SW 1271 (cell line): ENCODE data around the gene ITPR3.

Experiments used
- DNase-seq, 2 experiments: peaks; one replicate each; lab custom pipeline; 2025; lab: John Stamatoyannopoulos, UW

Gene ITPR3

DNA sequence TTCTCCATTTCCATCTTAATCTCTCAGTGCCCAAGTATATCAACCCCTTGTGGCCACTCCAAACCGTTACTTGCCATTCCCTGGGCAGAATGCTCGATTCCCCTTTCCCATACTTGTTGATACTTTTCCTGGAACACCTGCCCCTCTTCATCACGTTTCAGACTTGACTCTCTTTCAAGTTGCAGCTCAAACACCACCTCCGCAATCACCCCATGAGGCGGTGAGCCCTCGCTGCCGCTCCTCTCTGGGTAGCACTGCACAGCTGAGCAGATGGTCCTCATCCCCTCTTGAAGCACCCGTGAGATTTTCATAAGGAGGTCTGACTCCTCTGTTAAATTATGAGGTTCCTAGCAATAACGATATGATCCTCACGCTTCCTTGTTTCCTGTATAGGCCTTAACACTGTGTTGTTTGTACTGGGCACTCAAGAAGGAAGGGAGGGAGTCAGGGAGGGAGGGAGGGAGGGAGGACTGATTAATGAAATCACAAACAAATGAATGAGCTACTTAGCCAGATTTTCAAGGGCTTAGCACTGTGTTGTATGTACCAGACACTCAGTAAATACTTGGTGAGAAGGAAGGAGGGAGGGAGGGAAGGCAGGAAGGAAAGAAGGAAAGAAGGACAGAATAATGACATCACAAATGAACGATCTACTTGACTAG is 98.3 kb downstream of the ITPR3 start:
- no peak for DNase-seq

DNA sequence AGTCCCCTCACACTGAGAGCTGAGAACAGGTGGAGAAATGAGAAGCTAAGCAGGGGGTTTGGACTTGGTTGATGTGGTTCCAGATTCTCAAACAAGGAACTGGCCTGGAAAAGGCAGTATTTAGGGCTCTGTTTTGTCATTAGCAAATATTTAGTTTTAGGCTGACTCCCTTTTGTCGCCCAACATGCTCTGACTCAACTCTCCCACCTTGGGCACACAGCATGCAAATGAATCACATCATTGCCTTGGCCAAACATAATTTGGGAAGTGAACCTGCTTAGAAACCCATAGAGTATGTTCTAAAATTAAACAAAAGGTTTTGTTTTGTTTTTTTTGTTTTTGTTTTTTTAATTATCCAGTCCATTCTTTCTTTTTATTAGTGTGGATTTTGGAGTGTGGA is 99.9 kb downstream of the ITPR3 start:
- DNase-seq: no peak

DNA sequence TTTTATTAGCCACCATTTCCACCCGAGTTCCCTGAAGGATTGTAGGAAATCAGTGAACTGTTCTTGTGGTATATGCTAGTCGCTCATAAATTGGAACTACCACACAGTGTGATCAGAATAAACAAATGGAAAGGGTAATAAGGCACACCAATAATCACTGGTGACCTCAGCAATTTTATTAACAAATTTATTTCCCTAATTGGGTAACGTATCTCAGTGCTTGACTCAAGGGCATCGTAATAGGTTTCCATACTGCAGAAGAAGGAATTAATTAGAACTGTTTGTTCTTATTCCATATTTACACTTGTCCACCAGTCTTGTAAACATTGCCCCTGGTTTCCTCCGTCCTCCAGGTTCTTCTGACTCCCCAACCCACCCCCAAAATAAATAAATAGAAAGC is 100.4 kb downstream of the ITPR3 start:
- DNase-seq: no peak

DNA sequence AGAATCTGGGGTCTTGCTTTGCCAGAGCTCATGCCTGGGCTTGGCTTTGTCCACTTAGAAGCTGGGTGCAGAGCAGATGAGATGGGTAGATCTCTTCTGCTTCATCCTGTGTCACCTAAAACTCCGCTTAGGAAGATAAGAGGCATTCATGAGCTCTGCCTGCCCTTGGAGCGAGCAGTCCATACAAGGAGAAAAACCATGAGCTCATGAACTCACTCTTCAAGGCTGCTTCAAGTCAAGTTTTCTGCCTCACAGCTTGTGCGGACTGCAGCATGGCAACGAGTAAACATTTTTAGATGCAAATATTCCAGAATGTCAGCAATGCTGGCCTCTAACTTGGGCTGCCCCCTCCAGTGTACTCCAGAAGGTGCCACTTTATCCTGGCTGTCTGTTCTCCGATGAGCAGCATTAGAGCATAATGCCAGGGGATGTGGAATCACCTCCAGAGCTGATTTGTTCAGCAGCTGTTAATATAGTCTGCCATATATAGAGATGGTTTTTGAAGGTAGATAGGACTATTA is 101.0 kb downstream of the ITPR3 start:
- DNase-seq: no peak

DNA sequence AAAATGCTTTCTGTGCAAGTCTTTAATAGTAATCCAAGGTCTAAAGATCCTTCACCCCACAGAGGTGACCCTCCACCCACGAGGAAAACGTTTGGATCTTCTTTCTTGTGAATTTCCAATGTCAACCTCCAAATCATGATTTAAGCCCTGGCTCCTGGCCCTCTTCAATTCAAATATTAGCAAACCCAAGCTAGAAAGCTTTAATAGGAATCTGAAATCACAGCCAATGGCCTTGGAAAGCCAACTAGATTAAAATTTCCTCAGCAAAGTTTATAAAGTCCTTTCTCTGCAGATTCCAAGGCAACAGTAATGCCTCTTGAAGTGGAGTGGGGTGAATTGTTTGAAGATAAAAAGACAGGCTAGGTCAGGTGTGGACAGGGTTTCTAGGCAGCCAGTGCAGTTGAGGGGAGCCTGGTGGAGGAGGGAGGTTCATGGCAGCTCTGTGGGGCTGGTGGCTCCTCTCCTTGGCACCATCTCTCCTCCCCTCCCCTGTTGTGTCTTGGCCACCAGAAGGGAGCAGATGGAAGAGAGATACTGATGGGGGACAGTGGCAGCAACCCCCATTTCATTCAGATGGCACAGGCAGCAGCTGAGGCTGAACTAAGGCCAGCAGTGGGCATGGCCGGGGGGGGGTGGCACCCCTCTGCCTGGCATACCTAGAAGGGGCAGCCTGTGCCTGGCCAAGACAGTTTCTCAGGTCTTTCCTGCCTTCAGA is 102.4 kb downstream of the ITPR3 start:
- DNase-seq: no peak

DNA sequence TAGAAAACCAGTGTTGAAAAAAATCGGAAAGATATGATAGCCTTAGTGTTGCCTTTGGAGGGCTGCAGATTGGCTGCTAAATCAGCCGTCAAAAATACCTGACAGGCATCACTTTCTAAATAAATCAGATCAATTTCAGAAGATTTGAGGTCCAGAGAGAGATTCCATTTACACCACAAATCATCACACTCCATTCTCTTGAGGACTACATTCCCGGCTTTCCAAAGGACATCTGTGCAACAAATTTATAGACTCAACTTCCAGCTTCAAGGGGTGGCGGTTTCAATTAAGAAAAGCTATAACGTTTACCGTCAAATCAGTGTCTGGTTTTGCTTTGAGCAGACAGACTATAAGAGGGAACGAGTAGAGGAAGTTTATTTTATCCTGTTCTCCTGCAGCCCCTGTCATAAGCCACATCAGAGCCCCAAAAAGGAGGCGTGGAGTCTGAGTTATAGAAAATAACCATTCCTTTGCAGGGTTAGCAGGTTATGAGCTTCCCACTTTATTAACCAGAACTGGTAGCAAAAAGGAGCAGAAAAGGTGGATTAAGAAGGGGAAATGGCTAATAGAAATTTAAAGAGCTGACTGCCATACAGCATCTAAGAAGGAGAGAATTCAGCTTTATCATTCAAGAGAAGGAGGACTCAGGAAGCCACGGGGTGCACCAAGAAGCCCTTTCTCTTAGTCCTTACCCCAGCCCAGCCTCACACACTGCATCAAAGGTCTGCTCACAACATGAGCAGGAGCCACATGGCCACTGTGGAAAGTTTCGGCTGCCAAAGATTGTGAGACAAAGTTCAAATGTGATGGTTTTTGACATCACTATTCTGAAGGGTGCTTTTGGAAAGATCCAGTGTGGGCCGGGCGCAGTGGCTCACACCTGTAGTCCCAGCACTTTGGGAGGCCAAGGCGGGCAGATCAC is 103.2 kb downstream of the ITPR3 start:
- DNase-seq: no peak

DNA sequence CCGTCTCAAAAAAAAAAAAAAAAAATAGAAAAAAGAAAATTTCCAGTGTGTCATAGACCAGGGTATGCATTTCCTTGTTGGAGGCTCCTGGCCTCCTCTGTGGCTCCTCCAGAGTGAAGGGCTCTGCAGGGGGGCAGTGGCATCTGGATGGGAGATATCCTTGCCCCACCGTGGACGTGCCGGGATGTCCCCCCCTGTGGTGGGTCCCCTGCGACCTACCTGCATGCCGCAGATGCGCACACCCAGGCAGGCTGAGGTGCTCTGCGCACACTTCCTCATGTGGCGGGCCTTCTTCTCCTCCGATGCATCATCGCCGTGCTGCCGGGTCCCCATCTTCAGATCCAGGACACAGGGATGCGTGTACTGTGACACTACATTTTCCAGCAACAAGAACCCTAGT is 104.1 kb downstream of the ITPR3 start:
- no peak for DNase-seq

DNA sequence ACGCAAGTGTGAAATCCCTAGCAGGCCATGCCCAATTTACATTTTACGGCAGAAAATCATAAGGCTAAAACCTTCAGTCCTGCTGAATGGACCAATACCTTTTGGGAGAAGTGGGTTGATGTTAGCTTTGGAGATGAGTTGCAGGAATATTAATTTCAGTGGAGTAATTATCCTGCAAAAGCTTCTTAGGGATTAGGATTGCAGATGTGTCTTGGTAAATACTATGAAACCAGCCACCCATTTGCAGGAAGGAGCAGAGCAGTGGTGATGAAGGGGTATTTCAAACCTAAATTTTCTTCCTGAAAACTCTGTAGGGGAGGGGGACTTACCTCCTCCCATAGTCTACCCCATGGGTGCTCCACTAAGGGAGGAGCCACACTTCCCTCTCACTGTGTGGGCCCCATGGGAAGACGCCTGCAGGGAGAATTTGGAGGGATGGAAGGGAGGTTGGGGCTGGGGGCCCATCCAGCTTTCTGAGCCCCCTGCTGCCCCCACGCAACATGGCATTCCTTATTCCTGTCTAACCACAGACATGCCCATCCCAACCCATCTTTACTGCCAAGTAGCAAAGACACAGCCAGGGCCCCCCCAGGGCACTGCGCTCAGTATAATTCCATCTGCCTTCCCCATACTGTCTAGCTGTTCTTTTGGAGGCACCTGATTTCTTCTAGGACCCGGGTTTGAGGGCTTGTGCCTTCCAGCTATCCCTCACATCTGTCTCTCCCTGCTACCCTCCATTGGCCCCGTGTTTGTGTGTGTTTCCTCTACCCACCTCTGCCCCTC is 105.0 kb downstream of the ITPR3 start:
- no peak for DNase-seq

DNA sequence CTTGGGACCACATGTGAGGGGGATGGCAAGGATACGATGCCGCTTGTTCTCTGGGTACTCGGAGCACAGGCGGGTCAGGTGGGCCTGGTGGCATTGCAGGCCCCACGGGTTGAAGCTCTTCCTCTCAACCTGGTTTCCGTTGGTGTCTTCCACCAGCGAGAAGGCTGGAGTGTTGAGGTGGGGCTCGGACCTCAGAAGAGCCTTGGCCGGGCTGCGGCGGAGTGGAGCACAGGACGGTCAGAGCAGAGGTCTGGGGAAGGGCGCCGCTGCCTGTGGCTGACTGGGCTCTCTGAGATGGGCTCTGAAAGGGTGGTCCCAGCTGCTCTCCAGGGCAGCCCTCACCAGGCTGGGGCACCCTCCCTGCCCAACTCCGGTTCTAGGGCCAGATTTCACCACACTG is 105.6 kb downstream of the ITPR3 start:
- DNase-seq: no peak

DNA sequence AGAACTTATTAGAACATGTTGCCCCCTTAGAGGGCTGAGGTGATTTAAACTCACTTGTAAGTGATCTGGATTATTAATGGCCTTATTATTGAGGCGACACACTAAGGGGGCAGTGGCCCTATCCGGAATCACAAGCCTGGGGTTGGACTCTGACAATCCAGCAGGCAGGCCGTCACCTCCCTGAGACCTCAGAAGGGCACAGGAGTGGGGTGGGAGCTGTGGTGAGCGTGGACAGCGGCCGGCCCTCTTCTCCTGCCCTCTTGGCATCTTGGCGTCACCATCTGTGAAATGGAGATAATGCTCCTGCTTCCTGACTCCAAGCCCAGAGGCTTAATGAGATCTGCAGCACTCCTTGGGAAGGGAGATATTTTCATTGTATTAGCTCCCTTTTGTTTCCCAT is 106.0 kb downstream of the ITPR3 start:
- DNase-seq: no peak

DNA sequence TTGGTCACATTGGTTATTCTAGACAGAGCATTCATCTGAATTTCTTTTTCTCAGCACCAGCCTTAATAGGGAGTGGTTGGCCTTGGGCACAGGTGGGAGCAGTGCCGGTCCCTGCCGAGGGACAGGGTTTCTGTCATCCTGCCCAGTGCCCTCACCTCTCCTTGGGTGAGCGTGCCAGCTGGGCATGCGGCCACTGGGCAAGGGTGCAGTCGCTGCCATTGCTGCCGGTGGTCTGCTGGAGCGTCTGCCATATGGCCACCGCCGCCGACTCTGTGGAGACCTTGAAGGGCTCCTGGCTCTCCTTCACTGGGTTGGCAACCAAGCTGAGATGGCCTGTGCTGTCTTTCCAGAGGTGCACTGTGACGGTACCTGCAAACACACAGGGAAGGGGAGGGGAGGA is 106.8 kb downstream of the ITPR3 start:
- no peak for DNase-seq

DNA sequence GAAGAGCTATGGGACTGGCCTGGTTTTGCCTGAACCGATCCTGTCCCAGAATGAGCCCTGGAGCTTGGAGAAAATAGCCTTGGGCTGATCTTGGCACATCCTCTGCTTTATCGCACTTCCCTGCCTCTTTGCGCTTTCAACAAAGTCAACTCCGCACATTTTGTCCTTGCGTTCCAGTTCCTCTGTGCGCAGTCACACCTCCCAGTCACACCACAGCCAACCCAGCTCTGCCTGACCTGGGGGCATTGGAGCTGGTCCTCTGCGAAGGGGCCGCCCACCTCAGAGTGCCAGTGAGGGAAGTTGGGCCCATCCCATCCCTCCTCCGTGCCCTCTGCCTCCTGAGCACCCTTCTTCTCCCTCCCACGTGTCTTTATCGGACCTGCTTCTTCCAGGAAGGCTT is 107.3 kb downstream of the ITPR3 start:
- no peak for DNase-seq

DNA sequence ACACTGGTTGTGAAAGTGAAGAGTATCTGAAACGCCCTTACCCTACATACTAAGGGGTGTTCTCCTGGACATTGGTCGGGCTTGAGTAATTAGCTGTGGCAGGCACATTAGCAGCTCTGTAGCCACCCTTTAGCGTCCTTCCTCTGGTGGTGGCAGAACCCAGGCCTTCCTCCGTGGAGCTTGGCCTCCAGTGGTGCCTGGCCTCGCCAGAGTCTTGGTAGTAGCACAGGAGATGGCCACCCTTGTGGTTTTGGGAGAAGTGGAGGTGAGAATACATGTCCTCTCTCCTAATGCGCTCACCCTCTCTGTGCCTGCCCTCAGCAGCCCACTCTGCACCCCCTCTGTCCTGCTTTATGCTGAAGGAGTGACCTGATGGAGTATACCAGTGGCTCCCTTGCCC is 107.9 kb downstream of the ITPR3 start:
- DNase-seq: no peak

DNA sequence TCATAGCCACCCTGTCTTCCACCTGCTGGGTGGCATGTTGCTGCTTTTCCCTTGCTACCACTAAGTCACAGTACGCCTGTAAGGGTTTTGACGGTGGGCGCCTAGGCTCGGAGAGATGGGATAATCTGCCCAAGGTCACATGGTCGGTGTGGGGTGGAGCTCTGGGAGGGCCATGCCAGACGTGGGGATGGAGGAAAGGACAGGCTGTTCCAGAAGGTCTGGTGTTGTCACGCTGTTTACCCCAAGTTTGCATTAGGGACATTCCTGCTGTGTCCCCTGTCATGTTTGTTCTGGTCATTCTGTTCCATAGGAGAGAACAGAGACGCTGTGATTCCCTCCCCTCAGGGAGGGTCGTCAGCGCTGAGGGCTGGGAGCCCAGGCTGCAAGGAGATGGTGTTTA is 109.5 kb downstream of the ITPR3 start:
- DNase-seq: no peak

DNA sequence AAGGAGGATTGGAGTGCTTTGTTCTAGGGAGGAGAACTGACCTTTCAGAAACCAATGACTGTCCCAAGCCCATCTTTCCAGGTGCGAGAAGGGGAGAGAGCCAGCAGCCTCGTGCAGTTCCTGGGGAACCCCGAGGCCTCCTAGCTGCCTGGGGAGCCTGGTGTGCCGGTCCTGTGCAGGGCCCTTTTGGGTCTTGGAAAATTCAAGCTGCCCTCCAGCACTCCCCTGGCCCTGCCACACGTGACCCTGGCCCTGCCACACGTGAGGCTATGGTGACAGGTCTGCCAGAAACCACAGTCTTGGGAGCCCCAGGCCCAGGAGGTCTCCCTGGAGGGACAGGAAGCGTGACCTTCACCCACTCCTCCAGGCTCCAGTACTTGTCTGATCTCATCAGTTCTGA is 109.9 kb downstream of the ITPR3 start:
- DNase-seq: no peak

DNA sequence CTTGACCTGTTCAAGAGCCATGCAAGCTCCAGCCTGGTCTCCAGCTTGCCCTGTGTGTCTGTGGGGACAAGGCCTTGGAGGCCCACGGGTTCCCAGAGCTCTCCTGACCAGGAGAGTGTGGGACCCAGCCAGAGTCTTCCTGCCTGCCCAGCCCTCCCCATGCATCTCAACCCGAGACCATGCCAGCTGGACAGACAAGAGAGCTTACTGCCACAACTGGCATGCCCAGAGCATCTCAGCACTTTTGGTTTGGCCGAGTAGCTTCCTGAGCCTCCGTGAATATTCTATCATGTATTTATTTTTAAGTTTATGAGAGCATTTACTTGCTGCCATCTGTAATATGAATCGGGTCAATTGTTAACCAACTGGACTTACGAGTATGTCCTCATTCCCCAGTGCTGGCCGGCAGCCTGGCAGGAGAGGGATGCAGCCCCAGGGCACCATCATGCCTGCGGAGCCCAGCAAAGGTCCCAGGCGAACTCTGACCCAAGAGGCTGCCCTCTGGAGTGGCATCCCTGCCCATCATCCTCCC is 110.7 kb downstream of the ITPR3 start:
- DNase-seq: no peak

DNA sequence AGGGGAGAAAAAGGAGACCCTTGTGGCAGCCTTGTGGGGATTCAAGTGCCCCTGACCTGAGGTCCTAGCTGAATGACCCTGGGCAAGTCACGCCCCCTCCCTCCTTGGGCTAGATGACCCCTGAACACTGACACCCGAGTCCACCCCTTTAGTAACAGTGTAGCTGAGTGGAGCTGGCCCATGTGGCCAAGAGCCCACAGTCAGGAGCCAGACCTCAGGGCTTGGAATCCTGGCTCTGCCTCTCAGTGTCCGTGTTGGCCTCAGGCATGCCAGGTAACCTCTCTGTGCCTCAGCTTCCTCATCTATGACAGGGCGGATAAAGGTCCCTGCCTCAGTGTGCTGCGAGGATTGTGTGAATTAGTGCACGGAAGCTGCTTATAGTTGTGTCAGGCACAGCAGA is 111.3 kb downstream of the ITPR3 start:
- DNase-seq: no peak

DNA sequence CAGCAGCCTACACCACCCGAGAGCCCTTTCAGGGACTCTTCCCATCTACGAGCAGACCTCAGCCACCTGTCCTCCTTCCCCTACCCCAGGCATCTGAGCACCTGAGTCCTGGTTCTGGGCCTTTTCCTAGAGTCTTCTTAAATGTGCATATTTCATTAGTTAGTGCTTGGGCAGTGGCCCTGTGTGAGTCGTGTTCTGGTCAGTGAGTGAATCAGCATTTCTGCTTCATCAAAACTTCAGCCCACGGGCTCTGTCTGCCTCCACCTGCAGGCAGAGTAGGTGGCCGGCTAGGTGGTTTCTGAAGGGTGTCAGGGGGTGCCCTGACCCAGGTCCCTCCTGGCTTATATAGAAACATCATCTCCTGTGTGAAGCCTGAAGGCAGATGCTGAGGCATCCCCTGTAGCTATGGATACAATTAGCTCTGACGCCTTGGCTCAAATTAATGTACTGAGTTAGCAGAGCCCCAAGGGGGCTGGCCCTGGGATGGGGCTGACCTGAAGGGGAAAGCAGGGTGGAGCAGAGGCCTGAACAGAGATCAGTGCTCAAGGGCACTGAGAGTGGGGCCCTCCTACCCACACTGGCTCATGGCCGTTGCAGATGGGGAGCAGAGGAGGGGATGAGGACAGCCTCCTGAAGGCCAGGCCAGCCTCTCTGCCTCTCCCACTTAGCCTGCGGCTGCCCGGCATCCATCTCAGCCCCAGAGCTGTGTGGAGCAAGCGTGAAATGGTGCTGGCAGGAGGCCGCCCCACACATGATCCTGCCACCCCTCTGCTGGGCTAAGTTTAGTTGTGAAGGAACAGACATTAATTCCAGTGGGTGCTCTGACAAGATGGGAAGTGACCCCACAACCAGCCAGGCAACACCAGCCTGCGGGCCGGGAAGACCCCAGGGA is 111.9 kb downstream of the ITPR3 start:
- no peak for DNase-seq

DNA sequence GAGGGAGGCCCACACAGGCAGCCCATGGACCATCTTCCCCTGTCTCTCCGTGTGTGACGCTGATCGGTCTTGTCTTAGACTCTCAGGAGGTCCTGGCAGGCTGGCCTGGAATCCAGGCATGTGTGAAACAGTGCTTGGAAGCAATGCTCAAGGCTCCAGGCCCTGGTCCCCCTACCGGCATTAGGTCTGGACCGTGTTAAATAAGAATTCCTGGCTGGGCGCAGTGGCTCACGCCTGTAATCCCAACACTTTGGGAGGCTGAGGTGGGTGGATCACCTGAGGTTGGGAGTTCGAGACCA is 112.5 kb downstream of the ITPR3 start:
- DNase-seq: no peak

DNA sequence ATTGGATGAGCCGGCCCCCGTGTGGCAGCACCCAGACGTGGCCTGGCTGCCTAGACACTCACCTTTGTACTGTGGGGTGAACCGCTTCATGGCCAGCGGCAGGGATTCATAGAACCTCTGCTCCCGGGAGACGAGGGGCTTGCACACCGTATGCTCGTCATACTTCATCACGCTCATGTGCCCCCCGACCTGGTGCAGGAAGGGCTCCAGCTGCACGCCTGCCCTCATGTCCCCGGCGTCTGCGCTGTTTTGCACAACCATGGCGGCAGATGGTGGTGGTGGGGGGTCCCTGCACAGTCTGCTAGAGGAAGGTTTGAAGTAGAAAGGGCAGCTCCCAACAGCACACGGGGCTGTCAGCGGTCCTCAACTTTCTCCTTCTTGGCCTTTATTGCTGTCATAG is 114.1 kb downstream of the ITPR3 start:
- no peak for DNase-seq
